Heart left ventricle (tissue), 16 donors: ENCODE data around the gene SEC63. TPM values are rescaled to one million over a fixed set of nuclear protein-coding genes. Genes with fewer than 3 reads are reported as not detected.
"Not testable (repeated sequence)": the region's sequence is repeated elsewhere in the genome, so short reads cannot be mapped to it uniquely, and the experiment has no call there.

Experiments
- ATAC-seq, 4 donors: fragments of 200-7000 bp; cut with Tn5 transposase; one replicate each; pipeline ENCODE4 v1.9.1; 2020 to 2022; ENCODE audit warnings: moderate library complexity in 4 of 4, mild to moderate bottlenecking in 3 of 4, moderate number of reproducible peaks in 1 of 4
- DNase-seq, 5 donors: peaks; one replicate each; pipeline ENCODE4 v3.0.0-alpha.2; 2020
- H3K27ac ChIP-seq, 12 donors: fragments of 200-600 bp; sonication (generic) in 4 of 12; one replicate each; pipeline versions ENCODE4 v1.5.0 to v1.8.0; 2016 to 2022; ENCODE audit warnings: mild to moderate bottlenecking in 2 of 12
- H3K27me3 ChIP-seq, 9 donors: fragments of 200-600 bp; sonication (generic) in 2 of 9; one replicate each; pipeline versions ENCODE4 v1.5.1 to v1.8.0; 2016 to 2022; ENCODE audit warnings: mild to moderate bottlenecking in 3 of 9
- H3K36me3 ChIP-seq, 9 donors: fragments of 200-600 bp; sonication (generic) in 2 of 9; one replicate each; pipeline versions ENCODE4 v1.5.0 to v1.8.0; 2018 to 2022; ENCODE audit warnings: mild to moderate bottlenecking in 2 of 9
- H3K4me1 ChIP-seq, 12 donors: fragments of 200-600 bp; sonication (generic) in 4 of 12; one replicate each; pipeline versions ENCODE4 v1.5.0 to v1.8.0; 2016 to 2022; ENCODE audit warnings: mild to moderate bottlenecking in 3 of 12
- H3K4me3 ChIP-seq, 12 donors: fragments of 200-600 bp; sonication (generic) in 4 of 12; one replicate each; pipeline versions ENCODE4 v1.5.0 to v1.8.0; 2017 to 2022; ENCODE audit warnings: mild to moderate bottlenecking in 9 of 12, moderate library complexity in 4 of 12
- H3K9me3 ChIP-seq, 12 donors: fragments of 200-600 bp; sonication (generic) in 4 of 12; one replicate each; pipeline versions ENCODE4 v1.5.0 to v1.8.0; 2016 to 2022; ENCODE audit warnings: mild to moderate bottlenecking in 1 of 12
- CTCF ChIP-seq, 12 donors: fragments of 200-600 bp; sonication (generic) in 4 of 12; IDR thresholded peaks; one replicate each; pipeline versions ENCODE4 v1.5.0 to v1.8.0; 2018 to 2022; ENCODE audit warnings: antibody characterized with exemption in 12 of 12, mild to moderate bottlenecking in 5 of 12
- POLR2A ChIP-seq, 2 donors: fragments of 450-650 bp; IDR thresholded peaks; one replicate each; pipeline ENCODE4 v1.6.1; 2017; ENCODE audit warnings: antibody characterized with exemption in 2 of 2, mild to moderate bottlenecking in 2 of 2, moderate library complexity in 2 of 2
- WGBS, 4 donors: extraction: QIAGEN DNeasy Blood & Tissue Kit in 2 of 4; methylation state at CpG; one replicate each; pipeline versions ENCODE4 v1.1.5 to v1.1.7; 2013 to 2018; 5-methylcytosine and 5-hydroxymethylcytosine counted together
- intact Hi-C, 10 donors: fragments of 100-400 bp; cut with DNase I; formaldehyde crosslinking; loops; one replicate each; pipeline versions ENCODE4 v1.11.1 to v1.14.2; 2022
- polyA plus RNA-seq, 2 donors: library from polyadenylated mRNA; stranded (reverse); fragments of 200-250 nt; gene quantifications; one replicate each; pipeline ENCODE4 v1.2.3, GENCODE V29; 2013
- total RNA-seq, 9 donors: library from RNA; depleted of rRNA in 2 of 9; stranded (reverse); fragments of >200 nt in 2 of 9; fragmentation: NEBNext Ultra II Directional in 3 of 9; extraction: Animal tissue kit (Norgen Biotek cat#: 25700) in 3 of 9; gene quantifications; one replicate each; pipeline versions ENCODE4 v1.1.0 to v1.2.4, GENCODE V29; 2016 to 2023
- donor health status: ischemic (EF 13 %, LVEDD 7.1; RV severe dilation, severe dysfunction).
- donor health status: healthy with polysubstance abuse.
- donor health status: DM: no; HTN: yes; CAD: no.
- donor health status: DM: no; HTN: no; CAD: no.
- donor health status: ischemic (EF 25% LVEDD 6.9; RV normal size, moderate dysfunction).
- donor health status: ischemic (EF 25% LVEDD 5.7; RV mildly dilated, moderate dysfunction).
- donor health status: healthy.
- donor health status: DM: yes; HTN: yes; CAD: no.
- donor health status: ischemic (EF 35%, LVEDD 5.7; RV mildly dilated, moderate dysfunction).
- donor health status: nonischemic (EF 11% LVEDD 7.7; RV severe dilation, severe dysfunction).
- donor health status: DM: yes; HTN: yes; CAD: no.
- donor health status: PGD.
- donor health status: ischemic (EF 29% LVEDD 5.4; RV normal size, mild dysfunction).
- donor health status: nonischemic (EF 23%, LVEDD 6.1; RV moderate dilation, normal function).

SEC63 gene
- total and polyA plus RNA-seq, 11 donors: 15.3 to 64.9 (median 52.5) TPM

- peak in 1 of 4 donors; percentile 20 for ATAC-seq
- H3K9me3 ChIP-seq: no peaks in the 10 kb centered on the region
- peaks cover 0 to 13% (median 0%) of the 10 kb centered on the region in 12 donors for H3K4me1 ChIP-seq
- intact Hi-C loops: no loop called here
- H3K27me3 ChIP-seq: peaks cover 0 to 2% (median 0%) of the 10 kb centered on the region in 9 donors
- peaks cover 0 to 29% (median 14%) of the 10 kb centered on the region in 9 donors for H3K36me3 ChIP-seq
- H3K4me3 ChIP-seq: no peak overlapping the region
- H3K27ac ChIP-seq: no peak overlapping the region
- DNase-seq: no peak
- TF ChIP-seq POLR2A (IDR thresholded peaks at IDR 0.05) (no peak), CTCF (IDR thresholded peaks at IDR 0.05) (peak; percentile 17 to 65 (median 46))
- WGBS, 4 donors: 50 to 56% (median 51%) methylated on average over 11 of the region's 11 CpGs
Observed at GRCh38 chr6:107866606-107867301, 91.3 kb downstream of the SEC63 start.

- Histone ChIP-seq H3K4me1 (no peaks in the 10 kb centered on the region), H3K4me3 (no peak overlapping the region), H3K36me3 (peaks cover 0 to 8% (median 0%) of the 10 kb centered on the region in 9 donors), H3K27me3 (peaks cover 0 to 5% (median 0%) of the 10 kb centered on the region in 9 donors), H3K27ac (no peak overlapping the region), H3K9me3 (no peaks in the 10 kb centered on the region)
- intact Hi-C loops: no loop called here
- WGBS, 4 donors: 73 to 80% (median 77%) methylated on average over 5 of the region's 5 CpGs
- TF ChIP-seq POLR2A (IDR thresholded peaks at IDR 0.05): no peak
- TF ChIP-seq CTCF (IDR thresholded peaks at IDR 0.05): no peak
- ATAC-seq (no peak), DNase-seq (no peak)
Observed at GRCh38 chr6:107864226-107865127, 93.5 kb downstream of the SEC63 start.

GRCh38 chr6:107862383-107862782 is 95.6 kb downstream of the SEC63 start:
- Histone ChIP-seq H3K27me3 (peaks cover 0 to 5% (median 0%) of the 10 kb centered on the region in 9 donors), H3K4me3 (no peak overlapping the region), H3K36me3 (no peaks in the 10 kb centered on the region), H3K27ac (no peak overlapping the region), H3K4me1 (no peaks in the 10 kb centered on the region), H3K9me3 (no peaks in the 10 kb centered on the region)
- TF ChIP-seq CTCF (IDR thresholded peaks at IDR 0.05): no peak
- TF ChIP-seq POLR2A (IDR thresholded peaks at IDR 0.05): no peak
- ATAC-seq (no peak), DNase-seq (no peak)
- intact Hi-C loops: no loop called here

- WGBS, 4 donors: 93 to 97% (median 95%) methylated on average over 4 of the region's 4 CpGs
- ATAC-seq, H3K4me3 ChIP-seq, intact Hi-C loops, H3K9me3 ChIP-seq, H3K27me3 ChIP-seq, H3K36me3 ChIP-seq, H3K27ac ChIP-seq, H3K4me1 ChIP-seq, DNase-seq: not testable (repeated sequence)
Observed at GRCh38 chr6:107860963-107861362, 97.0 kb downstream of the SEC63 start.

GRCh38 chr6:107860144-107860543 is 97.9 kb downstream of the SEC63 start:
- 70 to 78% (median 74%) methylated on average over 16 to 18 of the region's 18 CpGs for WGBS, 4 donors
- H3K4me1 ChIP-seq, H3K9me3 ChIP-seq, intact Hi-C loops, H3K27ac ChIP-seq, H3K27me3 ChIP-seq, DNase-seq, H3K4me3 ChIP-seq, ATAC-seq, H3K36me3 ChIP-seq: not testable (repeated sequence)
